BJ (cell line): ENCODE results near the gene KPNA3. TPM values are rescaled to one million over a fixed set of nuclear protein-coding genes. Genes with fewer than 3 reads are reported as not detected.

Experiments used
- CTCF ChIA-PET: fragments of 350-600 bp; formaldehyde crosslinking; extraction: SDS; loops from one replicate; lab custom pipeline; 2021; ENCODE audit warnings: antibody characterized with exemption, inconsistent platforms; lab: Yijun Ruan, JAX
- POLR2A ChIA-PET: fragments of 300-600 bp; sonication (Branson Sonifier 250); formaldehyde crosslinking; extraction: SDS; loops from one replicate; lab custom pipeline; 2021; ENCODE audit warnings: antibody characterized with exemption; lab: Charles Lee
- DNase-seq: peaks from one replicate; pipeline ENCODE4 v3.0.0-alpha.2; 2011; ENCODE audit warnings: low read depth
- H3K27me3 ChIP-seq: 2 replicates; pipeline ENCODE4 v1.6.0; 2011; ENCODE audit warnings: low read length; ENCODE audit not compliant: control insufficient read depth, insufficient read depth
- H3K36me3 ChIP-seq: 2 replicates; pipeline ENCODE4 v1.5.1; 2011; ENCODE audit warnings: low read length; ENCODE audit not compliant: control insufficient read depth, insufficient read depth
- H3K4me3 ChIP-seq: 2 replicates; pipeline ENCODE4 v1.5.1; 2011; ENCODE audit warnings: low read depth, mild to moderate bottlenecking, control low read depth, low read length
- polyA plus RNA-seq: library from polyadenylated mRNA; depleted of rRNA; stranded (reverse); fragments of >200 nt; gene quantifications from 2 replicates; pipeline ENCODE4 v1.2.3, GENCODE V29; 2011
- TF ChIP-seq, protein P1 (sequence below): IDR thresholded peaks from 2 replicates; pipeline ENCODE4 v1.5.1; 2011; ENCODE audit warnings: low read depth, mild to moderate bottlenecking, control low read depth, inconsistent platforms, low read length, moderate library complexity; ENCODE audit not compliant: insufficient read depth

Gene KPNA3
- polyA plus RNA-seq, 1 experiment, result 14.9 TPM

GRCh38 chr13:49690133-49690994, 102.1 kb downstream of the KPNA3 start:
- TF ChIP-seq, protein P1, sequence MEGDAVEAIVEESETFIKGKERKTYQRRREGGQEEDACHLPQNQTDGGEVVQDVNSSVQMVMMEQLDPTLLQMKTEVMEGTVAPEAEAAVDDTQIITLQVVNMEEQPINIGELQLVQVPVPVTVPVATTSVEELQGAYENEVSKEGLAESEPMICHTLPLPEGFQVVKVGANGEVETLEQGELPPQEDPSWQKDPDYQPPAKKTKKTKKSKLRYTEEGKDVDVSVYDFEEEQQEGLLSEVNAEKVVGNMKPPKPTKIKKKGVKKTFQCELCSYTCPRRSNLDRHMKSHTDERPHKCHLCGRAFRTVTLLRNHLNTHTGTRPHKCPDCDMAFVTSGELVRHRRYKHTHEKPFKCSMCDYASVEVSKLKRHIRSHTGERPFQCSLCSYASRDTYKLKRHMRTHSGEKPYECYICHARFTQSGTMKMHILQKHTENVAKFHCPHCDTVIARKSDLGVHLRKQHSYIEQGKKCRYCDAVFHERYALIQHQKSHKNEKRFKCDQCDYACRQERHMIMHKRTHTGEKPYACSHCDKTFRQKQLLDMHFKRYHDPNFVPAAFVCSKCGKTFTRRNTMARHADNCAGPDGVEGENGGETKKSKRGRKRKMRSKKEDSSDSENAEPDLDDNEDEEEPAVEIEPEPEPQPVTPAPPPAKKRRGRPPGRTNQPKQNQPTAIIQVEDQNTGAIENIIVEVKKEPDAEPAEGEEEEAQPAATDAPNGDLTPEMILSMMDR, result no peak
- CTCF ChIA-PET, result interaction anchor here (1.1 to 1.8 kb wide), 2 partner anchors 9 to 11 kb away, joined by 3 to 7 read pairs; no protein-coding TSS in a partner anchor
- POLR2A ChIA-PET, result no interaction called here

DNA sequence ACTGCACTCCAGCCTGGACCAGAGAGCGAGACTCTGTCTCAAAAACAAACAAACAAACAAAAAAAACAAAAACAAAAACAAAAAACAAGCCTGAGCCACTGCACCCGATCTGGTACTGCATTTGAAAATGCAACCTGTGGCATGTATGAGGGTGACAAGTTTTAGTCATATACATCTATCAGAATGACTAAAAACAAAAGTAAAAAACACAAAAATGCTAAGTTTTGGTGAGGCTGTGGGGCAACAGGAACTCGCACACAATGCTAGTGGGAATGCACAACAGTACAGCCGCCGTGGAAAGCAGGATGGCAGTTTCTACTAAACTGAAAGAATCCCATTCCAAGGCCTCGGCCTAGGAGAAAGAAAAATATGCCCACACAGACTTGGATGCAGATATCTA, 109.0 kb downstream of the KPNA3 start:
- TF ChIP-seq, protein P1, result no peak
- Histone ChIP-seq H3K27me3 (no peaks in the 10 kb centered on the region), H3K36me3 (peaks cover 2% of the 10 kb centered on the region; the same call in 1 of the 2 replicates), H3K4me3 (no peak overlapping the region)
- no peak for DNase-seq
- CTCF ChIA-PET, result no interaction called here
- POLR2A ChIA-PET, result no interaction called here

More at GRCh38 chr13:49690133-49690994, 102.1 kb downstream of the KPNA3 start:
- no peak for DNase-seq
- Histone ChIP-seq H3K4me3 (peak overlapping the region; percentile 68), H3K27me3 (no peaks in the 10 kb centered on the region), H3K36me3 (peaks cover 2% of the 10 kb centered on the region; the same call in 1 of the 2 replicates)

GRCh38 chr13:49681842-49682435, 110.5 kb downstream of the KPNA3 start:
- Histone ChIP-seq H3K4me3 (no peak overlapping the region), H3K27me3 (no peaks in the 10 kb centered on the region), H3K36me3 (peaks cover 5% of the 10 kb centered on the region; the same call in 1 of the 2 replicates)
- POLR2A ChIA-PET, result no interaction called here
- CTCF ChIA-PET, result interaction anchor here (1.2 to 2.2 kb wide), 3 partner anchors 9 to 13 kb away, joined by 3 to 7 read pairs (median 5); partner anchors contain the start of gene EBPL
- TF ChIP-seq, protein P1, result no peak
- DNase-seq, result no peak

DNA sequence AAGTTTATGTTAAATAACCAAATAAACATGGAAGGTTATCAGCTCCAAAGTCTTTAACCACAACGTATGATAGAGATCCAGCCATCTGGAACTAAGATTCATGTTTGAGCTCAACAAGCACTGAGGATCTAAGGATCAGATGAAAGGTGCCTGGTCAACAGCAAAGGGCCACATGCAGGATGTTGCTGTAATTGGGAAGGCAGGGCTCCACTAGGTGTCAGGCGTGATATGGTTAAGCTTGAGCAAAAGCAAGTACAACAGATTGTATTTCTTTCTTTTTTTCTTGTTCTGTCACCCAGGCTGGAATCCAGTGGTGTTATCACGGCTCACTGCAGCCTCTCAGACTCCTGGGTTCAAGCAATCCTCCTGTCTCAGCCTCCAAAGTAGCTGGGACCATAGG, 113.2 kb downstream of the KPNA3 start:
- no peaks in the 10 kb centered on the region for H3K27me3 ChIP-seq
- no peak for DNase-seq
- H3K4me3 ChIP-seq, result no peak overlapping the region
- H3K36me3 ChIP-seq, result peaks cover 3% of the 10 kb centered on the region; the same call in 1 of the 2 replicates
- ChIA-PET CTCF (interaction anchor here (0.7 to 1.3 kb wide), 4 partner anchors 9 to 170 kb away, joined by 3 to 4 read pairs (median 3); partner anchors contain the start of gene EBPL), POLR2A (no interaction called here)
- TF ChIP-seq, protein P1, result 0 out of 2 replicates have a peak, but pooled peaks have one; percentile 30
